Activated CD8-positive, alpha-beta memory T cell treated with anti-CD3 and anti-CD28 coated beads for 48 hours (primary cell): ENCODE results near the gene KRTAP10-8.
"Not testable (repeated sequence)": the region's sequence is repeated elsewhere in the genome, so short reads cannot be mapped to it uniquely, and the experiment has no call there.

Experiments
- DNase-seq, 3 experiments: peaks; one replicate each; pipeline ENCODE4 v3.0.0-alpha.2; 2020; ENCODE audit warnings: low read depth in 2 of 3, low spot score in 2 of 3

KRTAP10-8 gene

GRCh38 chr21:44579056-44579832 lies 32.6 kb upstream of the KRTAP10-8 start:
- DNase-seq = no peak

GRCh38 chr21:44579833-44580144 lies 32.1 kb upstream of the KRTAP10-8 start:
- DNase-seq = no peak

- DNase-seq = not testable (repeated sequence)
Measured at GRCh38 chr21:44580231-44580821, 31.6 kb upstream of the KRTAP10-8 start, which contains the start of gene KRTAP10-5. Gene KRTAP10-5, minus strand, starts transcription at chr21:44580604. Its CDS starts 26 bp downstream, at chr21:44580578.

- DNase-seq = no peak
Measured at GRCh38 chr21:44581158-44581557, 30.7 kb upstream of the KRTAP10-8 start.

- no peak for DNase-seq
Measured at GRCh38 chr21:44582055-44582454, 29.8 kb upstream of the KRTAP10-8 start.

GRCh38 chr21:44583089-44583799 lies 28.6 kb upstream of the KRTAP10-8 start:
- no peak for DNase-seq

GRCh38 chr21:44583800-44584147 lies 28.1 kb upstream of the KRTAP10-8 start:
- DNase-seq = no peak

GRCh38 chr21:44585892-44586291 lies 26.0 kb upstream of the KRTAP10-8 start:
- DNase-seq = no peak

GRCh38 chr21:44589094-44589493 lies 22.8 kb upstream of the KRTAP10-8 start:
- no peak for DNase-seq

GRCh38 chr21:44589586-44590305 lies 22.1 kb upstream of the KRTAP10-8 start:
- DNase-seq = no peak

- no peak for DNase-seq
Measured at GRCh38 chr21:44590311-44590721, 21.6 kb upstream of the KRTAP10-8 start.

- DNase-seq = not testable (repeated sequence)
Measured at GRCh38 chr21:44590897-44591800, 20.7 kb upstream of the KRTAP10-8 start.

GRCh38 chr21:44591801-44592130 lies 20.1 kb upstream of the KRTAP10-8 start:
- DNase-seq = not testable (repeated sequence)

GRCh38 chr21:44592446-44593311 lies 19.2 kb upstream of the KRTAP10-8 start, which contains the start of gene KRTAP10-6:
Gene KRTAP10-6, minus strand, starts transcription at chr21:44592505. Its CDS starts 21 bp downstream, at chr21:44592484.
- no peak for DNase-seq

GRCh38 chr21:44593598-44594405 lies 18.1 kb upstream of the KRTAP10-8 start:
- no peak for DNase-seq

GRCh38 chr21:44594406-44594916 lies 17.4 kb upstream of the KRTAP10-8 start:
- no peak for DNase-seq

- DNase-seq = no peak
Measured at GRCh38 chr21:44595524-44595923, 16.4 kb upstream of the KRTAP10-8 start.

GRCh38 chr21:44596068-44596725 lies 15.7 kb upstream of the KRTAP10-8 start:
- no peak for DNase-seq
